Spleen (tissue), 7 donors: Measurements from ENCODE around the gene TWF1.

Experiments
- POLR2A ChIP-seq, 3 donors: fragments of 450-650 bp; IDR thresholded peaks; one replicate each; pipeline ENCODE4 v1.5.1; 2017; ENCODE audit warnings: antibody characterized with exemption in 3 of 3, mild to moderate bottlenecking in 1 of 3
- TF ChIP-seq, protein P1 (sequence below), 11 experiments: fragments of 200-600 bp in 7 of 11; fragments of 450-650 bp in 4 of 11; sonication (generic) in 4 of 11; IDR thresholded peaks in 8 of 11; conservative IDR thresholded peaks in 3 of 11; 1 replicate in 7 of 11; 2 replicates in 4 of 11; pipeline versions ENCODE4 v1.4.0 to v1.8.0; 2016 to 2021; ENCODE audit warnings: antibody characterized with exemption in 11 of 11, inconsistent platforms in 4 of 11, mild to moderate bottlenecking in 1 of 11
- donor health status: DM: no; HTN: no; CAD: no; lungs with moderate emphysema.
- donor health status: DM: no; HTN: no; CAD: no.
- donor health status: DM: no; HTN: no; CAD: no.

DNA sequence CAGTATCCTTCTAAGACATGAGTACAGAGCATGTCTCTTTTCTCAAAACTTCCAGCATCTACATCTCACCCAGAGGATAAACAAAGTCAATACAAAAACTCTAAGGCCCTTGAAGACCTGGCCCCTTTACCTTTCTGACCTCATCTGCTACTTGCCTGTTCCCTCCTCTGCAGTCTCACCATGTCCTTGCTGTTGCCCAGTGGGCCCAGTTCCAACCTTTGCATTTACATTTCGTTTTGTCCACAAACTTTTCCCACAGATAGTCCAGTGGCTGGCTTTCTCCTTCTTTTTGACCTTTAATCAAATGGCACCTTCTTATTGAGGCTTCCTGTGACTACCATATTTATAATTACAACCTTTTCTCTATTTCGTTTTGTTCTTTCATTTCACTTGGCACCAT is 45.7 kb downstream of the TWF1 start:
- TF ChIP-seq, protein P1, sequence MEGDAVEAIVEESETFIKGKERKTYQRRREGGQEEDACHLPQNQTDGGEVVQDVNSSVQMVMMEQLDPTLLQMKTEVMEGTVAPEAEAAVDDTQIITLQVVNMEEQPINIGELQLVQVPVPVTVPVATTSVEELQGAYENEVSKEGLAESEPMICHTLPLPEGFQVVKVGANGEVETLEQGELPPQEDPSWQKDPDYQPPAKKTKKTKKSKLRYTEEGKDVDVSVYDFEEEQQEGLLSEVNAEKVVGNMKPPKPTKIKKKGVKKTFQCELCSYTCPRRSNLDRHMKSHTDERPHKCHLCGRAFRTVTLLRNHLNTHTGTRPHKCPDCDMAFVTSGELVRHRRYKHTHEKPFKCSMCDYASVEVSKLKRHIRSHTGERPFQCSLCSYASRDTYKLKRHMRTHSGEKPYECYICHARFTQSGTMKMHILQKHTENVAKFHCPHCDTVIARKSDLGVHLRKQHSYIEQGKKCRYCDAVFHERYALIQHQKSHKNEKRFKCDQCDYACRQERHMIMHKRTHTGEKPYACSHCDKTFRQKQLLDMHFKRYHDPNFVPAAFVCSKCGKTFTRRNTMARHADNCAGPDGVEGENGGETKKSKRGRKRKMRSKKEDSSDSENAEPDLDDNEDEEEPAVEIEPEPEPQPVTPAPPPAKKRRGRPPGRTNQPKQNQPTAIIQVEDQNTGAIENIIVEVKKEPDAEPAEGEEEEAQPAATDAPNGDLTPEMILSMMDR (IDR thresholded peaks at IDR 0.05 in 8 of 11, conservative IDR thresholded peaks at IDR 0.05 in 3 of 11) = no peak
- TF ChIP-seq POLR2A (IDR thresholded peaks at IDR 0.05) = no peak
